K562 (cell line): ENCODE results near the gene HAUS1.

Experiments used
- CTCF ChIP-seq, 3 experiments: IDR thresholded peaks in 2 of 3; conservative IDR thresholded peaks in 1 of 3; 2 replicates each; pipeline ENCODE4 v1.5.1; 2011 to 2012; ENCODE audit warnings: low read length in 3 of 3, mild to moderate bottlenecking in 3 of 3, control low read depth in 2 of 3, improper control_type of control experiment in 1 of 3, inconsistent platforms in 1 of 3, low read depth in 1 of 3, mixed read lengths in 1 of 3, moderate library complexity in 1 of 3; ENCODE audit not compliant: insufficient read depth in 2 of 3
- E2F1 ChIP-seq: sonication (generic); formaldehyde crosslinking; IDR thresholded peaks from 2 replicates; pipeline ENCODE4 v1.8.1; 2023; ENCODE audit warnings: mild to moderate bottlenecking, missing genetic modification reagents, moderate library complexity
- EP300 ChIP-seq: IDR thresholded peaks from 2 replicates; pipeline ENCODE4 v1.6.1; 2012; ENCODE audit warnings: low read length, improper control_type of control experiment
- HINFP ChIP-seq: fragments of 450-650 bp; conservative IDR thresholded peaks from 2 replicates; pipeline ENCODE4 v1.6.1; 2016; ENCODE audit warnings: missing genetic modification characterization, low read depth, mild to moderate bottlenecking, control low read depth, missing compliant biosample characterization
- POU5F1 ChIP-seq: fragments of 150-350 bp; IDR thresholded peaks from 2 replicates; pipeline ENCODE4 v1.6.1; 2014; ENCODE audit warnings: borderline replicate concordance, low read length, low read depth, mild to moderate bottlenecking; ENCODE audit not compliant: partially characterized antibody
- SRSF1 ChIP-seq: fragments of 200-400 bp; formaldehyde crosslinking; IDR thresholded peaks from 2 replicates; pipeline ENCODE4 v1.6.1; 2017; ENCODE audit warnings: mild to moderate bottlenecking, low read depth, low read length, moderate library complexity
- TFAP4 ChIP-seq: sonication (generic); formaldehyde crosslinking; IDR thresholded peaks from 2 replicates; pipeline ENCODE4 v1.8.0; 2022; ENCODE audit warnings: missing genetic modification reagents, mild to moderate bottlenecking, moderate library complexity, borderline replicate concordance
- UBTF ChIP-seq, 2 experiments: IDR thresholded peaks; 2 replicates each; pipeline ENCODE4 v1.6.1; 2012; ENCODE audit warnings: improper control_type of control experiment in 2 of 2, low read depth in 2 of 2, low read length in 2 of 2, borderline replicate concordance in 1 of 2
- ZFPM2 ChIP-seq: fragments of 250-450 bp; sonication (Bioruptor Pico); IDR thresholded peaks from 2 replicates; pipeline ENCODE4 v1.5.1; 2022; ENCODE audit warnings: mild to moderate bottlenecking
- ZNF253 ChIP-seq: fragments of 250-450 bp; sonication (Bioruptor Pico); conservative IDR thresholded peaks from 2 replicates; pipeline ENCODE4 v1.6.1; 2021; ENCODE audit warnings: mild to moderate bottlenecking

- TF ChIP-seq POU5F1, result no peak
- peak in 1 of 3 experiments; percentile 15; a peak in 1 of 6 replicates for TF ChIP-seq CTCF (IDR thresholded peaks at IDR 0.05 in 2 of 3, conservative IDR thresholded peaks at IDR 0.05 in 1 of 3; ENCODE audit: insufficient read depth in 2 of 3, low read depth in 1 of 3, low read length in 3 of 3)
- no peak for TF ChIP-seq HINFP (tag)
- TF ChIP-seq E2F1 (CRISPR knock-in tag), result no peak
- no peak for TF ChIP-seq TFAP4 (CRISPR knock-in tag)
- no peak for TF ChIP-seq ZNF253 (CRISPR knock-in tag)
- TF ChIP-seq ZFPM2 (CRISPR knock-in tag), result no peak
- no peak for TF ChIP-seq EP300
- no peak for TF ChIP-seq UBTF (IDR thresholded peaks at IDR 0.05; ENCODE audit: borderline replicate concordance in 1 of 2, low read depth in 2 of 2, low read length in 2 of 2)
- no peak for TF ChIP-seq SRSF1
Measured at GRCh38 chr18:46061387-46061786, 42.8 kb upstream of the HAUS1 start.
